Stomach (tissue), 4 donors: Measurements from ENCODE around the gene MIOX.

Experiments
- CTCF ChIP-seq, 7 experiments: fragments of 450-650 bp in 4 of 7; fragments of 200-600 bp in 3 of 7; sonication (generic) in 3 of 7; IDR thresholded peaks; one replicate each; pipeline ENCODE4 v1.5.1; 2016 to 2019; ENCODE audit warnings: antibody characterized with exemption in 7 of 7, control low read depth in 2 of 7, mild to moderate bottlenecking in 1 of 7
- EP300 ChIP-seq: sonication (generic); formaldehyde crosslinking; IDR thresholded peaks from one replicate; pipeline ENCODE4 v1.6.1; 2017; ENCODE audit warnings: antibody characterized with exemption
- POLR2A ChIP-seq, 4 donors: fragments of 450-650 bp; IDR thresholded peaks; one replicate each; pipeline ENCODE4 v1.6.1; 2016; ENCODE audit warnings: antibody characterized with exemption in 4 of 4, control low read depth in 2 of 4, mild to moderate bottlenecking in 1 of 4, moderate library complexity in 1 of 4
- POLR2AphosphoS5 ChIP-seq, 3 donors: sonication (generic); formaldehyde crosslinking; IDR thresholded peaks; one replicate each; pipeline ENCODE4 v1.6.1; 2016; ENCODE audit warnings: antibody characterized with exemption in 3 of 3

- TF ChIP-seq CTCF (IDR thresholded peaks at IDR 0.05) (no peak), POLR2AphosphoS5 (IDR thresholded peaks at IDR 0.05) (no peak), POLR2A (IDR thresholded peaks at IDR 0.05) (no peak), EP300 (no peak)
Observed at GRCh38 chr22:50483556-50483955, 3.1 kb upstream of the MIOX start.
